Endodermal cell (in vitro differentiated cells): ENCODE results near the gene SLC16A3. TPM values are rescaled to one million over a fixed set of nuclear protein-coding genes. Genes with fewer than 3 reads are reported as not detected.

Experiments
- DNase-seq: peaks from one replicate; pipeline ENCODE4 v3.0.0-alpha.2; 2017
- H3K27ac ChIP-seq: 2 replicates; pipeline ENCODE4 v1.5.1; 2013; ENCODE audit warnings: mild to moderate bottlenecking, low read depth, low read length, moderate library complexity
- H3K27me3 ChIP-seq: 2 replicates; pipeline ENCODE4 v1.6.1; 2013; ENCODE audit warnings: mild to moderate bottlenecking, low read length, moderate library complexity; ENCODE audit not compliant: insufficient read depth, control insufficient read depth, poor library complexity, severe bottlenecking
- H3K36me3 ChIP-seq: 2 replicates; pipeline ENCODE4 v1.7.0; 2013; ENCODE audit warnings: mild to moderate bottlenecking, low read length, moderate library complexity; ENCODE audit not compliant: control insufficient read depth, insufficient read depth
- H3K4me1 ChIP-seq: one replicate; pipeline ENCODE4 v1.7.0; 2013; ENCODE audit warnings: low read length; ENCODE audit not compliant: control insufficient read depth, insufficient read depth
- H3K4me3 ChIP-seq: 2 replicates; pipeline ENCODE4 v1.5.1; 2013; ENCODE audit warnings: mild to moderate bottlenecking, low read length, moderate library complexity
- H3K9ac ChIP-seq: 2 replicates; pipeline ENCODE4 v1.6.1; 2013; ENCODE audit warnings: mild to moderate bottlenecking, low read length, moderate library complexity; ENCODE audit not compliant: poor library complexity, severe bottlenecking; ENCODE audit errors: extremely low read depth
- H3K9me3 ChIP-seq: 2 replicates; pipeline ENCODE4 v1.6.1; 2013; ENCODE audit warnings: mild to moderate bottlenecking, low read length, moderate library complexity; ENCODE audit not compliant: control insufficient read depth
- H3K27ac Mint-ChIP-seq: 2 replicates; pipeline ENCODE4 v1.8.0; 2020; ENCODE audit warnings: mixed read lengths
- H3K27me3 Mint-ChIP-seq: 2 replicates; pipeline ENCODE4 v1.8.0; 2021; ENCODE audit warnings: mild to moderate bottlenecking, mixed read lengths; ENCODE audit not compliant: insufficient read depth
- H3K36me3 Mint-ChIP-seq: 2 replicates; pipeline ENCODE4 v1.8.0; 2020; ENCODE audit warnings: low read depth, mixed read lengths
- H3K4me1 Mint-ChIP-seq: 2 replicates; pipeline ENCODE4 v1.8.0; 2020; ENCODE audit warnings: mixed read lengths
- H3K4me3 Mint-ChIP-seq: 2 replicates; pipeline ENCODE4 v1.8.0; 2020; ENCODE audit warnings: mild to moderate bottlenecking, moderate library complexity, mixed read lengths
- H3K9me3 Mint-ChIP-seq: 2 replicates; pipeline ENCODE4 v1.8.0; 2020; ENCODE audit warnings: mild to moderate bottlenecking, mixed read lengths
- CTCF ChIP-seq: fragments of 200-600 bp; sonication (generic); conservative IDR thresholded peaks from 2 replicates; pipeline ENCODE4 v1.5.0; 2021; ENCODE audit warnings: antibody characterized with exemption, mild to moderate bottlenecking
- whole genome bisulfite sequencing, 2 experiments: methylation state at CpG; one replicate each; pipeline versions ENCODE4 v1.1.5 to v1.1.7; 2013; ENCODE audit warnings: missing lambda C conversion rate in 2 of 2, mixed read lengths in 1 of 2; ENCODE audit not compliant: insufficient coverage in 1 of 2, insufficient read length in 1 of 2; 5-methylcytosine and 5-hydroxymethylcytosine counted together
- total RNA-seq, 2 donors: library from RNA; stranded (reverse); fragmentation: NEBNext Ultra II Directional in 1 of 2; extraction: Animal tissue kit (Norgen Biotek cat#: 25700) in 1 of 2; gene quantifications; 2 replicates in 1 of 2; 3 replicates in 1 of 2; pipeline ENCODE4 v1.2.1, GENCODE V29; 2021

Gene SLC16A3
- total RNA-seq, 2 donors from 2014 or later: 31.8 to 39.7 TPM

- Histone ChIP-seq H3K4me3 (no peak overlapping the region), H3K36me3 (peaks cover 32% of the 10 kb centered on the region), H3K27me3 (no peaks in the 10 kb centered on the region), H3K4me1 (no peaks in the 10 kb centered on the region), H3K27ac (no peak overlapping the region), H3K9me3 (no peaks in the 10 kb centered on the region), H3K9ac (no peak overlapping the region)
- no peak overlapping the region for H3K27ac Mint-ChIP-seq
- WGBS, 2 experiments: 96 to 99% methylated on average over 15 to 16 of the region's 16 CpGs
- no peak overlapping the region for H3K4me3 Mint-ChIP-seq
- H3K36me3 Mint-ChIP-seq: peaks cover 73% of the 10 kb centered on the region
- H3K4me1 Mint-ChIP-seq: no peaks in the 10 kb centered on the region
- no peaks in the 10 kb centered on the region for H3K27me3 Mint-ChIP-seq
- no peak for DNase-seq
- no peak for TF ChIP-seq CTCF
- no peaks in the 10 kb centered on the region for H3K9me3 Mint-ChIP-seq
Measured at GRCh38 chr17:82193520-82194220, 35.2 kb upstream of the SLC16A3 start.

- DNase-seq: no peak
- no peak overlapping the region for H3K4me3 Mint-ChIP-seq
- H3K36me3 Mint-ChIP-seq: peaks cover 81% of the 10 kb centered on the region
- H3K27ac Mint-ChIP-seq: no peak overlapping the region
- peaks cover 29% of the 10 kb centered on the region for H3K36me3 ChIP-seq
- no peak overlapping the region for H3K4me3 ChIP-seq
- H3K27ac ChIP-seq: no peak overlapping the region
- no peak overlapping the region for H3K9ac ChIP-seq
- H3K9me3 ChIP-seq: no peaks in the 10 kb centered on the region
- WGBS, 2 experiments: 91 to 94% methylated on average over 16 of the region's 16 CpGs
- no peak for TF ChIP-seq CTCF
- H3K27me3 ChIP-seq: no peaks in the 10 kb centered on the region
- H3K27me3 Mint-ChIP-seq: no peaks in the 10 kb centered on the region
- no peaks in the 10 kb centered on the region for H3K4me1 ChIP-seq
- no peaks in the 10 kb centered on the region for H3K9me3 Mint-ChIP-seq
- H3K4me1 Mint-ChIP-seq: no peaks in the 10 kb centered on the region
Measured at GRCh38 chr17:82194765-82195164, 34.1 kb upstream of the SLC16A3 start.

- peak; percentile 29 for DNase-seq
- Histone ChIP-seq H3K27ac (no peak overlapping the region), H3K9me3 (no peaks in the 10 kb centered on the region), H3K4me1 (no peaks in the 10 kb centered on the region), H3K9ac (no peak overlapping the region), H3K27me3 (no peaks in the 10 kb centered on the region), H3K36me3 (peaks cover 32% of the 10 kb centered on the region), H3K4me3 (no peak overlapping the region)
- Mint-ChIP-seq H3K36me3 (peaks cover 81% of the 10 kb centered on the region), H3K27me3 (no peaks in the 10 kb centered on the region), H3K27ac (no peak overlapping the region), H3K4me3 (no peak overlapping the region), H3K4me1 (no peaks in the 10 kb centered on the region), H3K9me3 (no peaks in the 10 kb centered on the region)
- TF ChIP-seq CTCF: no peak
- 90 to 95% methylated on average over 21 to 25 of the region's 25 CpGs for WGBS, 2 experiments
Measured at GRCh38 chr17:82195675-82196672, 32.9 kb upstream of the SLC16A3 start.
